Measurements from ENCODE around the gene KCNAB1.

- TF ChIP-seq CTCF (IDR thresholded peaks at IDR 0.05), result no peak
- TF ChIP-seq POLR2A (IDR thresholded peaks at IDR 0.05), result no peak
- TF ChIP-seq POLR2AphosphoS5 (IDR thresholded peaks at IDR 0.05), result no peak
These were observed 460.7 kb downstream of the KCNAB1 start for GRCh38 chr3:156581033-156581432.

Data from suprapubic skin (tissue), 4 donors.